Measurements from ENCODE around the gene TGFBR1.

GRCh38 chr9:99172124-99173091, 67.5 kb downstream of the TGFBR1 start:
- TF ChIP-seq, protein P1, sequence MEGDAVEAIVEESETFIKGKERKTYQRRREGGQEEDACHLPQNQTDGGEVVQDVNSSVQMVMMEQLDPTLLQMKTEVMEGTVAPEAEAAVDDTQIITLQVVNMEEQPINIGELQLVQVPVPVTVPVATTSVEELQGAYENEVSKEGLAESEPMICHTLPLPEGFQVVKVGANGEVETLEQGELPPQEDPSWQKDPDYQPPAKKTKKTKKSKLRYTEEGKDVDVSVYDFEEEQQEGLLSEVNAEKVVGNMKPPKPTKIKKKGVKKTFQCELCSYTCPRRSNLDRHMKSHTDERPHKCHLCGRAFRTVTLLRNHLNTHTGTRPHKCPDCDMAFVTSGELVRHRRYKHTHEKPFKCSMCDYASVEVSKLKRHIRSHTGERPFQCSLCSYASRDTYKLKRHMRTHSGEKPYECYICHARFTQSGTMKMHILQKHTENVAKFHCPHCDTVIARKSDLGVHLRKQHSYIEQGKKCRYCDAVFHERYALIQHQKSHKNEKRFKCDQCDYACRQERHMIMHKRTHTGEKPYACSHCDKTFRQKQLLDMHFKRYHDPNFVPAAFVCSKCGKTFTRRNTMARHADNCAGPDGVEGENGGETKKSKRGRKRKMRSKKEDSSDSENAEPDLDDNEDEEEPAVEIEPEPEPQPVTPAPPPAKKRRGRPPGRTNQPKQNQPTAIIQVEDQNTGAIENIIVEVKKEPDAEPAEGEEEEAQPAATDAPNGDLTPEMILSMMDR (IDR thresholded peaks at IDR 0.05) = no peak
- TF ChIP-seq EZH2 (IDR thresholded peaks at IDR 0.05) = peak; percentile 44
